SU-DHL-6 (cell line): ENCODE results near the gene ADM2.

Experiments
- H2AFZ ChIP-seq: fragments of 200-600 bp; sonication (generic); 2 replicates; pipeline ENCODE4 v1.6.1; 2014; ENCODE audit warnings: low read depth, mild to moderate bottlenecking, moderate library complexity, mixed read lengths, antibody characterized with exemption, low read length; ENCODE audit not compliant: severe bottlenecking
- H3F3A ChIP-seq: fragments of 200-600 bp; shearing (Covaris generic); 2 replicates; pipeline ENCODE4 v1.6.0; 2016; ENCODE audit warnings: antibody characterized with exemption, mild to moderate bottlenecking; ENCODE audit not compliant: insufficient read depth
- H3K27ac ChIP-seq: fragments of 200-600 bp; sonication (generic); 2 replicates; pipeline ENCODE4 v1.5.1; 2016; ENCODE audit warnings: low read depth, mild to moderate bottlenecking, low read length, moderate library complexity, mixed read lengths
- H3K27me3 ChIP-seq: fragments of 200-600 bp; sonication (generic), shearing (Covaris generic); 2 replicates; pipeline ENCODE4 v1.6.0; 2014; ENCODE audit warnings: mild to moderate bottlenecking, low read length
- H3K36me3 ChIP-seq: fragments of 200-600 bp; sonication (generic); 2 replicates; pipeline ENCODE4 v1.6.1; 2014; ENCODE audit warnings: mild to moderate bottlenecking, low read length, mixed read lengths
- H3K4me2 ChIP-seq: fragments of 300-600, 200-600 bp; shearing (Covaris generic), sonication (generic); 2 replicates; pipeline ENCODE4 v1.6.0; 2014; ENCODE audit warnings: low read length, low read depth, mild to moderate bottlenecking; ENCODE audit not compliant: poor library complexity, severe bottlenecking
- H3K4me3 ChIP-seq: fragments of 200-600 bp; sonication (generic); 2 replicates; pipeline ENCODE4 v1.5.1; 2014; ENCODE audit warnings: antibody characterized with exemption, low read length, mild to moderate bottlenecking, mixed read lengths; ENCODE audit not compliant: insufficient read depth, poor library complexity, severe bottlenecking
- H3K79me2 ChIP-seq: fragments of 200-600 bp; sonication (generic); 2 replicates; pipeline ENCODE4 v1.6.1; 2014; ENCODE audit warnings: mild to moderate bottlenecking, low read length, moderate library complexity; ENCODE audit not compliant: insufficient read depth
- H3K9ac ChIP-seq: fragments of 200-600 bp; sonication (generic); 2 replicates; pipeline ENCODE4 v1.7.0; 2014; ENCODE audit warnings: mild to moderate bottlenecking, low read length
- H3K9me2 ChIP-seq: fragments of 200-600 bp; sonication (generic); replicated peaks from 2 replicates; pipeline ENCODE4 v1.6.1; 2014; ENCODE audit warnings: low read length; ENCODE audit not compliant: insufficient read depth
- H3K9me3 ChIP-seq: fragments of 200-600 bp; sonication (generic); 2 replicates; pipeline ENCODE4 v1.6.1; 2014; ENCODE audit warnings: low read length, mixed read lengths; ENCODE audit not compliant: insufficient read depth
- H4K20me1 ChIP-seq: fragments of 200-600 bp; sonication (generic); 2 replicates; pipeline ENCODE4 v1.6.1; 2014; ENCODE audit warnings: low read depth, mild to moderate bottlenecking, antibody characterized with exemption, low read length, moderate library complexity, mixed read lengths
- CTCF ChIP-seq: fragments of 200-600 bp; sonication (generic); IDR thresholded peaks from one replicate; pipeline ENCODE4 v1.5.1; 2017; ENCODE audit warnings: antibody characterized with exemption, mild to moderate bottlenecking, low read length, moderate library complexity; ENCODE audit not compliant: insufficient read depth, poor library complexity, severe bottlenecking
- EZH2phosphoT487 ChIP-seq: fragments of 200-600 bp; sonication (generic), shearing (Covaris generic); conservative IDR thresholded peaks from 2 replicates; pipeline ENCODE4 v1.6.1; 2018; ENCODE audit warnings: mild to moderate bottlenecking, antibody characterized with exemption, low read length, moderate library complexity, mixed read lengths

Gene ADM2

DNA sequence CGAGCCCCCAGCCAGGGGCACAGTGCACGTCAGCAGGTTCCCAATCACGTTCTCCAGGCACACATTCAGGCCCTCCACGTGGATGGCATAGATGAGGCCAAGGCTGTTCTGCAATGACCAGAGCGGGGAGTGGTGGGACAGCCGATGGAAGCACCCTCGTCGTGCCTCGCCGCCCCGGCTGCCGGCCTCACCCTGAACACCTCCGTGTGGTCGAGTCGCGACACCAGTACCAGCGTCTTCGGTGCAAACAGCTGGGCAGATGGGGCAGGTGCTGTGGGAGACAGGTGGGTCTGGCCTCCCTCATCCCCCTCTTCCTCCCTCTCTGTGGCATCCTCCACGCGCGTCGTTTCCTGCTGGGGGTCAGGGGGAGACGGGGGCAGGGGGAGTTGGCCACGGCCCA lies 14.0 kb upstream of the ADM2 start:
- no peaks in the 10 kb centered on the region for H4K20me1 ChIP-seq
- peaks cover 23% of the 10 kb centered on the region for H3F3A ChIP-seq
- H3K36me3 ChIP-seq: no peaks in the 10 kb centered on the region
- peaks cover 38% of the 10 kb centered on the region for H3K79me2 ChIP-seq
- no peaks in the 10 kb centered on the region for H3K9me2 ChIP-seq
- no peaks in the 10 kb centered on the region for H3K9me3 ChIP-seq
- no peak overlapping the region for H3K4me3 ChIP-seq
- H3K4me2 ChIP-seq: no peak overlapping the region
- peak overlapping the region; percentile 99 for H3K27ac ChIP-seq
- no peak overlapping the region for H2AFZ ChIP-seq
- TF ChIP-seq CTCF: no peak
- no peak for TF ChIP-seq EZH2phosphoT487
- no peaks in the 10 kb centered on the region for H3K27me3 ChIP-seq
- H3K9ac ChIP-seq: no peak overlapping the region

DNA sequence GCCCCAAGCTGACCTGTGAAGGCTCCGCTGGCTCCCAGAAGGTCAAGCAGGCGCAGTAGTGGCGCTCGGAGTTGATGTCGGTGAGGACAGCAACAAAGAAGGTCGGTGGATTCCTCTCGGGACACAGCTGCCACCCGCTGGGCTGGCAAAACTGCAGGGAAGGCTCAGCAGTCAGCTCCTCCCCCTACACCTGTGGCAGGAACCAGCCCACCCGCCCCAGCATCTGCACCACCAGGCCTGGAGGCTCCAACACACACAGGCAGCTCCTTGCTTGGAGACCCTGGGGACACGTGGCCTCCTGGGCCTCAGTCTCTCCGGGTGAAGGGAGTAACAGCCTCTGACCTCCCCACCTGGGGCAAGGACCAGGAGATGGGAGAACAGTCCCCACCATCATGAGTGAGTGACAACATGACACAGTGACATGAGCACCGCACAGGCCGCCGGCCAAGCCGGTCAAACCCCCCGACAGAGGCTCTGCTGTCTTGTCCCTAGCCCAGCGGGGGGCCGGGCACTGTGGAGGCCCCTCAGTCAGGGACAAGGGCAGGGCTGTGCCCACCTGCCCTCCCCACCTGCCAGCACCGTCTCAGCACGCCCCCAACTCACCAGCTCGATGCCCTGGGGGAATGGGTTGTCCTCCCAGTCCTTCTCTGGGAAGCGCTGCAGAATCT lies 13.4 kb upstream of the ADM2 start:
- H3K9me2 ChIP-seq: no peaks in the 10 kb centered on the region
- no peak for TF ChIP-seq CTCF
- TF ChIP-seq EZH2phosphoT487: no peak
- H3K9ac ChIP-seq: peak overlapping the region; percentile 66
- H3K79me2 ChIP-seq: peaks cover 44% of the 10 kb centered on the region
- no peaks in the 10 kb centered on the region for H3K36me3 ChIP-seq
- H3K4me3 ChIP-seq: no peak overlapping the region
- H3K27ac ChIP-seq: peak overlapping the region; percentile 99
- H3K27me3 ChIP-seq: no peaks in the 10 kb centered on the region
- H4K20me1 ChIP-seq: no peaks in the 10 kb centered on the region; the same call in 1 of the 2 replicates
- H3K4me2 ChIP-seq: peak overlapping the region; percentile 79
- H2AFZ ChIP-seq: no peak overlapping the region
- no peaks in the 10 kb centered on the region for H3K9me3 ChIP-seq
- H3F3A ChIP-seq: peaks cover 28% of the 10 kb centered on the region

DNA sequence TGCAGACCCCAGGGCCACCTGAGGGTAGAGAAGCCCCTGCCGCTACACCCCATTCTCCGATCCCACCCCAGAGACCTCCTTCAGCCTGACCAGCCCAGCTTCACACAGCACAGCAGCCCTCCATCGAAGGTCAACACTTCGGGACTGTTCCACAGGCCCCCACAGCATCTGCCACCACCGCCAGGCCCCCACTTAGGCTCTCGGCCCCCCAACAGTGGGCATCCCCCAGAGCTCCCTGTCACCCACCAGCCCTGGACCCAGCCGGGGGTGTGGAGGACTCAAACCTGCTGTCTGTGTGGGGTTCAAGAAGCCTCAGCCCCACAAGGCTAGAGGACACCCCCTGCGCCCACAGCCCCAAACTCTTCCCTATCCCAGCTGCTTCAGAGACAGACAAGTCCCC lies 12.7 kb upstream of the ADM2 start:
- H4K20me1 ChIP-seq: no peaks in the 10 kb centered on the region; the same call in 1 of the 2 replicates
- H3K79me2 ChIP-seq: peaks cover 51% of the 10 kb centered on the region
- no peaks in the 10 kb centered on the region for H3K27me3 ChIP-seq
- no peaks in the 10 kb centered on the region for H3K9me3 ChIP-seq
- peaks cover 32% of the 10 kb centered on the region for H3F3A ChIP-seq
- H3K9me2 ChIP-seq: no peaks in the 10 kb centered on the region
- H3K36me3 ChIP-seq: no peaks in the 10 kb centered on the region
- H2AFZ ChIP-seq: no peak overlapping the region
- H3K27ac ChIP-seq: peak overlapping the region; percentile 99
- peak overlapping the region; percentile 66 for H3K9ac ChIP-seq
- peak overlapping the region; percentile 46 for H3K4me3 ChIP-seq
- TF ChIP-seq CTCF (no peak), EZH2phosphoT487 (no peak)
- H3K4me2 ChIP-seq: peak overlapping the region; percentile 79
